ENCODE results near the gene CMC2.

The CMC2 gene

DNA sequence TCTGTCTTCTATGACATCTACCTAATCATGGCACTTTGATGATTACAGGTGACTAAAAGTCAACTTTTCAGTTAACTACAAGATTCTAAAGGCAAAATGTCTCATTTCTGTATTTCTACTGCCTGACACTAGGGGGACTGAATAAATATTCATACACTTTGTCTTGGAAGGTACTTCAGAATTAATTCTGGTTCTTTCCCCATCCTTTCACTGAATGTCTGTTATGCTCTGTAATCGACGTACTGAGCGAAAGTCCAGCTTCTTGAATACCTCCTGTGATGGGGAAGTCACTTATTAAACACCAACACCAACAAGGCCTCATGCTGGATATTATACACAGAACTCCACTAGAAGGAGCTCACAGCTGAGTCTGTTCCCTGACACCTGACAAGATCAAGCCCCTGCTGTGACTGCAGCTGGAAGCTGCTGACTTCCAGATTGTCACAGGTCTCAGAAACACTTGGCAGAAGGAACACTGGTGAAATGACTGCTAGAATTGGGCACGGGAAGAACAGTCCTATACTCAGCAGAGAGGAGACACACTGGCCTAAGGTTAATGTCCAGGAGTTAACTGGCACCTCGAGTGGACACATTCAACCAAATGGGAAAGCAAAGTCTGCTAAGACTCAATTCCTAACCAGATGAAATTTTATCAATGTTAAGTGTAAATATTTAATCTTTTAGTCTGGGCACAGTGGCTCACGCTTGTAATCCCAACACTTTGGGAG is 31.9 kb downstream of the CMC2 start:
- no peak overlapping the region for H3K9ac ChIP-seq (ENCODE audit: low read length)
- WGBS (ENCODE audit: extremely low coverage, insufficient coverage, insufficient read length): no CpG with 5 or more reads among the region's 6 CpGs
- H2BK12ac ChIP-seq (ENCODE audit: low read length): no peak overlapping the region
- H4K8ac ChIP-seq (ENCODE audit: low read depth, low read length): no peak overlapping the region
- H4K91ac ChIP-seq (ENCODE audit: low read depth, low read length): no peak overlapping the region
- H3K4ac ChIP-seq (ENCODE audit: low read depth, low read length): no peak overlapping the region
- no peaks in the 10 kb centered on the region for H3K79me1 ChIP-seq (ENCODE audit: low read length)
- H3K9me3 ChIP-seq (ENCODE audit: insufficient read depth, low read depth, low read length): no peaks in the 10 kb centered on the region
- H3K36me3 ChIP-seq (ENCODE audit: control insufficient read depth in 1 of 2, insufficient read depth in 2 of 2, low read length in 2 of 2): peaks cover 7 to 9% of the 10 kb centered on the region in 2 experiments
- no peak overlapping the region for H3K18ac ChIP-seq (ENCODE audit: low read length)
- no peak overlapping the region for H2BK5ac ChIP-seq (ENCODE audit: low read depth, low read length, poor library complexity)
- no peak overlapping the region for H2AK5ac ChIP-seq (ENCODE audit: low read length)
- no peak overlapping the region for H3K23ac ChIP-seq (ENCODE audit: low read length)
- no peak overlapping the region for H2AFZ ChIP-seq (ENCODE audit: insufficient read depth, low read length, poor library complexity)
- no peak overlapping the region for H3K14ac ChIP-seq (ENCODE audit: low read length)
- no peak overlapping the region for H3K27ac ChIP-seq (ENCODE audit: low read depth, low read length)
- no peaks in the 10 kb centered on the region for H3K27me3 ChIP-seq (ENCODE audit: insufficient read depth, low read length)
- no peak overlapping the region for H2BK120ac ChIP-seq (ENCODE audit: insufficient read depth, low read length, poor library complexity)
- DNase-seq: peak in 1 of 2 donors; percentile 31
- no peak overlapping the region for H4K12ac ChIP-seq (ENCODE audit: low read depth, low read length)
- H3K4me3 ChIP-seq (ENCODE audit: low read depth, low read length): no peak overlapping the region
- H3K4me2 ChIP-seq (ENCODE audit: low read length): no peak overlapping the region
- H3K4me1 ChIP-seq (ENCODE audit: control insufficient read depth in 1 of 2, insufficient read depth in 2 of 2, low read length in 2 of 2): no peaks in the 10 kb centered on the region
- H3K79me2 ChIP-seq (ENCODE audit: control insufficient read depth, insufficient read depth, low read length, poor library complexity): no peaks in the 10 kb centered on the region

DNA sequence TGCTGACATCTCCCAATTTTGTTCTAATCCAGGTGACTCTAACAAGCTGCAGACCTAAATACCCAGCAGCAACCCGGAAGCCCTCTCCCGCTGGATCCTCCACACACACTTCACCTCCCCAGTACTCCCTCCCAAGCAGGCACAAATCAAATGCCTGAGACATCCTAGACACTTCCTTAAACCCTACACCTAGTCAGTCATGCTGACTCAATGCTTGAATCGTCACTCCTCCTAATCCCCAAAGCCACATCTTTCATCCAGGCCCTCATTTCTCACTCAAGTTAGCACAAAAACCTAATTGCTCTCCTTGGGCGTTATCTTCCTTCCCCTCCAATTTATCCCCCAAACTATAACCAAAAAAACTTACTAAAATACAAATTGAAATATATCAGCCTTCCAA is 32.7 kb downstream of the CMC2 start:
- no peak overlapping the region for H3K27ac ChIP-seq (ENCODE audit: low read depth, low read length)

DNA sequence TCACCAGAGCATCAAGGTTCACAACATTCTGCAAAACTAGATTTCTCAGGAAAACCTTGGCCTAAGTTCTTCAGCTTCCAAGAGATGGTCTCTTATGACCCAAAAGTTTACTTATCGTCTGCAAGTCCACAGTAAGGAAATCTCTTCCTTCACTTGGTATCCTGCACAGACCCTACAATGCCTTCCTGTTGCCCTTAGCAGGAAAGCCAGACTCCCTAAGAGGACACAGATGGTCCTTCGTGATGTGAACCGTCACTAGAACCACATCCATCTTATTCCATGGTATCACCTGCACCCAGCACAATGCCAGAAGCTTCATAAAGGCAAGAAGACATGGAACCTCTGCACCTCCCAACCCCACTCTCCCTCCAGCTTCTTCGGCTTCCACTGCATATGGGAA is 34.1 kb downstream of the CMC2 start:
- Histone ChIP-seq H2AK5ac (ENCODE audit: low read length) (no peak overlapping the region), H2BK5ac (ENCODE audit: low read depth, low read length, poor library complexity) (no peak overlapping the region), H4K8ac (ENCODE audit: low read depth, low read length) (no peak overlapping the region), H3K9ac (ENCODE audit: low read length) (no peak overlapping the region), H3K9me3 (ENCODE audit: insufficient read depth, low read depth, low read length) (no peaks in the 10 kb centered on the region), H3K4me1 (ENCODE audit: control insufficient read depth in 1 of 2, insufficient read depth in 2 of 2, low read length in 2 of 2) (no peaks in the 10 kb centered on the region), H3K4ac (ENCODE audit: low read depth, low read length) (no peak overlapping the region), H3K14ac (ENCODE audit: low read length) (no peak overlapping the region), H3K36me3 (ENCODE audit: control insufficient read depth in 1 of 2, insufficient read depth in 2 of 2, low read length in 2 of 2) (peaks cover 4 to 7% of the 10 kb centered on the region in 2 experiments), H2BK120ac (ENCODE audit: insufficient read depth, low read length, poor library complexity) (no peak overlapping the region), H3K4me2 (ENCODE audit: low read length) (no peak overlapping the region), H3K27ac (ENCODE audit: low read depth, low read length) (no peak overlapping the region), H4K91ac (ENCODE audit: low read depth, low read length) (no peak overlapping the region), H2BK12ac (ENCODE audit: low read length) (no peak overlapping the region), H3K79me1 (ENCODE audit: low read length) (no peaks in the 10 kb centered on the region), H3K4me3 (ENCODE audit: low read depth, low read length) (no peak overlapping the region), H3K18ac (ENCODE audit: low read length) (no peak overlapping the region), H3K27me3 (ENCODE audit: insufficient read depth, low read length) (no peaks in the 10 kb centered on the region), H2AFZ (ENCODE audit: insufficient read depth, low read length, poor library complexity) (no peak overlapping the region), H3K79me2 (ENCODE audit: control insufficient read depth, insufficient read depth, low read length, poor library complexity) (no peaks in the 10 kb centered on the region), H3K23ac (ENCODE audit: low read length) (no peak overlapping the region), H4K12ac (ENCODE audit: low read depth, low read length) (no peak overlapping the region)
- no peak for DNase-seq
- no CpG with 5 or more reads among the region's 4 CpGs for WGBS (ENCODE audit: extremely low coverage, insufficient coverage, insufficient read length)

More for the DNA sequence above, 32.7 kb downstream of the CMC2 start:
- Histone ChIP-seq H4K91ac (ENCODE audit: low read depth, low read length) (no peak overlapping the region), H3K27me3 (ENCODE audit: insufficient read depth, low read length) (no peaks in the 10 kb centered on the region), H3K79me1 (ENCODE audit: low read length) (no peaks in the 10 kb centered on the region), H3K9ac (ENCODE audit: low read length) (no peak overlapping the region), H3K4me1 (ENCODE audit: control insufficient read depth in 1 of 2, insufficient read depth in 2 of 2, low read length in 2 of 2) (no peaks in the 10 kb centered on the region), H3K14ac (ENCODE audit: low read length) (no peak overlapping the region), H3K4me2 (ENCODE audit: low read length) (no peak overlapping the region), H3K36me3 (ENCODE audit: control insufficient read depth in 1 of 2, insufficient read depth in 2 of 2, low read length in 2 of 2) (peaks cover 4 to 7% of the 10 kb centered on the region in 2 experiments), H3K4me3 (ENCODE audit: low read depth, low read length) (no peak overlapping the region), H3K23ac (ENCODE audit: low read length) (no peak overlapping the region), H3K79me2 (ENCODE audit: control insufficient read depth, insufficient read depth, low read length, poor library complexity) (no peaks in the 10 kb centered on the region), H3K18ac (ENCODE audit: low read length) (no peak overlapping the region), H2AK5ac (ENCODE audit: low read length) (no peak overlapping the region), H3K9me3 (ENCODE audit: insufficient read depth, low read depth, low read length) (no peaks in the 10 kb centered on the region), H2AFZ (ENCODE audit: insufficient read depth, low read length, poor library complexity) (no peak overlapping the region), H2BK120ac (ENCODE audit: insufficient read depth, low read length, poor library complexity) (no peak overlapping the region), H4K12ac (ENCODE audit: low read depth, low read length) (no peak overlapping the region), H2BK12ac (ENCODE audit: low read length) (no peak overlapping the region), H3K4ac (ENCODE audit: low read depth, low read length) (no peak overlapping the region), H2BK5ac (ENCODE audit: low read depth, low read length, poor library complexity) (no peak overlapping the region), H4K8ac (ENCODE audit: low read depth, low read length) (no peak overlapping the region)
- no peak for DNase-seq
- WGBS (ENCODE audit: extremely low coverage, insufficient coverage, insufficient read length): 100% methylated on average over 1 of the region's 4 CpGs

DNA sequence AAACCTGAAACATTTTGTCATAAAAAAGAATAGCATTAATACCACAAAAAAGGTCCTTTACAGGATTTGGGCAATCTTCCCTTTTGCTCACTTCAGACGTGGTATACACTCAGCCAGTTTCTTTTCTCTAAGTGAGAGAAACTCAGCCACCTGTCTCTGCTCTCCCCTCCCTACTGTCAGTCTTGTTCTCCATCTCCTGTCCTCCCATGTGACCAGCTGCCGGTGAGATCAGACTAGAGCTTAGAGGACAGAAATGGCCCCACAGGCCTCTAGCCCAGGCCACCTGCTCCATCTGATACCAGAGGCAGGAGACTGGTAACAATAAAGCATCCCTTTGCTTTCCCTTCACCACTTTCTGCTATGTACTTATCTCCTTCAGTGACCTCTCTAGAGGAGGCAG is 34.9 kb downstream of the CMC2 start:
- no peak overlapping the region for H3K18ac ChIP-seq (ENCODE audit: low read length)
- H2AK5ac ChIP-seq (ENCODE audit: low read length): no peak overlapping the region
- H2BK120ac ChIP-seq (ENCODE audit: insufficient read depth, low read length, poor library complexity): no peak overlapping the region
- no CpG with 5 or more reads among the region's 2 CpGs for WGBS (ENCODE audit: extremely low coverage, insufficient coverage, insufficient read length)
- H3K36me3 ChIP-seq (ENCODE audit: control insufficient read depth in 1 of 2, insufficient read depth in 2 of 2, low read length in 2 of 2): peaks cover 4 to 7% of the 10 kb centered on the region in 2 experiments
- H3K9ac ChIP-seq (ENCODE audit: low read length): no peak overlapping the region
- no peak overlapping the region for H2BK12ac ChIP-seq (ENCODE audit: low read length)
- no peaks in the 10 kb centered on the region for H3K4me1 ChIP-seq (ENCODE audit: control insufficient read depth in 1 of 2, insufficient read depth in 2 of 2, low read length in 2 of 2)
- H3K4me2 ChIP-seq (ENCODE audit: low read length): no peak overlapping the region
- H4K12ac ChIP-seq (ENCODE audit: low read depth, low read length): no peak overlapping the region
- H3K79me1 ChIP-seq (ENCODE audit: low read length): no peaks in the 10 kb centered on the region
- no peak overlapping the region for H3K4ac ChIP-seq (ENCODE audit: low read depth, low read length)
- H3K9me3 ChIP-seq (ENCODE audit: insufficient read depth, low read depth, low read length): no peaks in the 10 kb centered on the region
- no peaks in the 10 kb centered on the region for H3K79me2 ChIP-seq (ENCODE audit: control insufficient read depth, insufficient read depth, low read length, poor library complexity)
- no peak overlapping the region for H3K4me3 ChIP-seq (ENCODE audit: low read depth, low read length)
- no peak for DNase-seq
- H2BK5ac ChIP-seq (ENCODE audit: low read depth, low read length, poor library complexity): no peak overlapping the region
- no peaks in the 10 kb centered on the region for H3K27me3 ChIP-seq (ENCODE audit: insufficient read depth, low read length)
- H3K14ac ChIP-seq (ENCODE audit: low read length): no peak overlapping the region
- H3K27ac ChIP-seq (ENCODE audit: low read depth, low read length): no peak overlapping the region
- no peak overlapping the region for H4K8ac ChIP-seq (ENCODE audit: low read depth, low read length)
- no peak overlapping the region for H2AFZ ChIP-seq (ENCODE audit: insufficient read depth, low read length, poor library complexity)
- H3K23ac ChIP-seq (ENCODE audit: low read length): no peak overlapping the region
- H4K91ac ChIP-seq (ENCODE audit: low read depth, low read length): no peak overlapping the region
